GM19372 (cell line): Measurements from ENCODE around the gene MARCHF3.
"Not testable (repeated sequence)": the region's sequence is repeated elsewhere in the genome, so short reads cannot be mapped to it uniquely, and the experiment has no call there.

Experiments used
- ATAC-seq: cut with Tn5 transposase; IDR thresholded peaks from one replicate; pipeline ENCODE4 v1.9.1; 2021; ENCODE audit warnings: mild to moderate bottlenecking, low read depth, moderate library complexity; ENCODE audit not compliant: unreplicated experiment

MARCHF3 gene, protein sequence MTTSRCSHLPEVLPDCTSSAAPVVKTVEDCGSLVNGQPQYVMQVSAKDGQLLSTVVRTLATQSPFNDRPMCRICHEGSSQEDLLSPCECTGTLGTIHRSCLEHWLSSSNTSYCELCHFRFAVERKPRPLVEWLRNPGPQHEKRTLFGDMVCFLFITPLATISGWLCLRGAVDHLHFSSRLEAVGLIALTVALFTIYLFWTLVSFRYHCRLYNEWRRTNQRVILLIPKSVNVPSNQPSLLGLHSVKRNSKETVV

DNA sequence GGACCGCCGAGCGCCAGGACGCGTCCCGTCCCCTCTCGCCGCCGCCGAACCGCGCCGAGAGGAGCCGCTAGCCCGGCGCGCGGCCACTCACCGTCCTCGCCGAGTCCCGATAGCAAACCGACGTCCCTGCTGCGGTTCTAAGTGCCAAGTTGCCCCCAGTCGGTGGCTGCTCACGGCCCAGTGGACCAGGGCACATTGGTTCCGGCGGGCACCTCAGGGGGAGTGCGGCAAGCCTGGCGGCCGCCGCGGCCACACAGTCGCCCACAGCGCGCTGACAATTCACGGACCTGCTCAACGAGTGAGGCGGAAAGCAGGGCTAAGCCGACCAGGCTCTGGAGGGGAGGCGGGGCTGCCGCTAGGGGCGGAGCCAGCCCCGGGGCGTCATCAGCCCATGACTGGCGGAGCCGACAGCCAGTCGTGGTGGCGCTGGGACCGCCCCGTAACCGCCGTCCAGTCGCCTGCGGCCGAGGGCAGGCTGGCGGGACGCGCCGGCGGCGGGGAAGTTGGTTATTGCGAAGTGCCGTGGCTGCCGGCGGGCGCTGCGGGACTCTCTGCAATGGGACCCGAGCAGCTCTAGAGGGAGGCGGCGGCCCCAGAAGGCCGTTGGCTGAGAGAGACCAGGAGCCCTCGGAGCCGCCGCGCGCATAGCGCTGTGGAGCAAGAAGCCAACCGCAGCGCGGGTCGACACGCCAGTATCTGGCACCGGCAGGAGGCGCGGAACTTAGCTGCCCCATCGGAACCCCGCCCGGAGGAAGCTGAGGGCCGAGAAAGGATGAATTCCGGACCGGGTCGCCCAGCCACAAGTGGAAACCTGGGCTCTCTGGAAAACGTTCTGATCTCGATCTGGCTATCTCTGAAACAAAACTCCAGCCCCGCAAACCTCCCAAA lies at the start of gene MARCHF3:
MARCHF3 (minus strand) TSS at position 300 of the 888 bp plus-strand sequence. CDS start 112,387 bp downstream, outside the sequence.
- peak; percentile 91 for ATAC-seq

DNA sequence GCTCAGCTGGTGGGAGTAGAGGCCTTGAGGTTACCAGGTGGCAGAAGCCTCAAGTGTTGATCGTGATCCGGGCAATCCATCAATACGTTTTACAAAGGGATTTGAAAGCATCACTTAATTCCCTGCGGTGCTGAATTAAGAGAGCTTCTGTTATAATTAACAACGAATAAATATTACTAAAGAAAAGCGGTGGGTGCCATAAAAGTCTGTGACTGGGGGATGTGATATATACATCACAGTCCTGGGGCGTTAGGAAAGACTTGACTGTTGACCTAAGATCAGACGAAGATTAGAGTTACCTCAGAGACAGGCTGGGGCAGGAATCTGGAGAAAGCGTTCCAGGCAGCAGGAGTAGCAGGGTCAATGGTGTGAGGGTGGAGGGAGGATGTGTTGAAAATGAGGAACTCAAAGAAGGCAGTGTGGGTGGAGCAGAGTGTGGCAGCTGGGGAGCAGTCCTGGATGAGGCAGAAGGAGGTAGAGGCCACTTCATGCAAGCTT lies 49.7 kb upstream of the MARCHF3 start:
- ATAC-seq, result no peak

DNA sequence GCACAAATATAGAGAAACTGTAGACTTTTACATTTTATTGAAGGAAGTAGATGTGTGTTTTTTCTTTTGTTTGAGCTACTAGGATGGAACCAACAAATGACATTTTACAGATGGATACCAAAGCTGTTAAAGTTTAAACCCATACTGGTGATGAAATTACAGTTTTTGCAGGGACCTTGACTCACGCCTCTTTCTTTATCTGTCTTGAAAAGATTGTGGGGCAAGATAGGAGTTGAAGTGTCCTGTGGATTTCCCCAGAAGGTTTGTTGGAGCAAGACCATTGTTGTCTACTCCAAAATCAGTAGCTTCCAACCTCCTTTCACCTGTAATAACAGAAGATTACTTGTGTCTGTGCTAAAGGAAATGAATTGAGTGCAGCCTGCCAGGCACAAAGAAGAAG lies 47.0 kb upstream of the MARCHF3 start:
- no peak for ATAC-seq

DNA sequence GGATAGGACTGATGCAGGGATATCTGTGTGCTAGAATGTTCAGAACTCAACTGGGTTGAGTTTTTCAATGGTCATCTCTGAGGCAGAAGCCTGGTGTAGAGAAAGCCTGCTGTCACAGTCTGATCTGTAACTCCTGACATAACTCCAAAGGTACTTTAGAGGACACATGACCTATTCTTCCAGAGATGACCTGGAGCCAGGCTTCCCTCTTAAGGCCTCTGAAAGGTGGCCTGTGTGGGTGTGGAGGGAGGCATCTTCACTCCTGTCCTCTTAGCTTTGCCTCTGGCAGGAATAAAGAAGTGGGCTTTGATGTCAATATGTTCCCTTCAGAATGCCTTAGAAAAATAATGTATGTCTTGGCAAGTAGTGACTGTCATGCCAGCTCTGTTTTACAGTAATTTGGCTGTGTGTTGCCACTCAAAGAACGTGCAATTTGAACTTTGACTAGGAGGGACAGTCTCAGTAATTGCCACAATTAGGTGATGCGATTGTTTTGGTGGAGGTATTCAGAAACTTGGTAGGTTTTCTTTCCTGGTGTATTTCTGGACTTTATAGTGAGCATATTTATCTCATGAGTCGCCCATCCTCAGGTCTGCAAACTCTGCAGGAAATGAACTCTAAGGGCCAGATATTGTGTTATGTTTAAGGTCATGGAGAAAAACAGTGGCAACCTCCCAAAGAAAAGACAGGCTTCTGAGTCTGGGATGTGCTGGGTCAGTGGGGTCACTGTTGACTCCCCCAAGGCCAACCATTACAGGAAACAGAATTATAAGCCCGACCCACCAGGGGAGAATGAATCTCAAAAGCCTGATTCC lies 46.2 kb upstream of the MARCHF3 start:
- ATAC-seq, result no peak

DNA sequence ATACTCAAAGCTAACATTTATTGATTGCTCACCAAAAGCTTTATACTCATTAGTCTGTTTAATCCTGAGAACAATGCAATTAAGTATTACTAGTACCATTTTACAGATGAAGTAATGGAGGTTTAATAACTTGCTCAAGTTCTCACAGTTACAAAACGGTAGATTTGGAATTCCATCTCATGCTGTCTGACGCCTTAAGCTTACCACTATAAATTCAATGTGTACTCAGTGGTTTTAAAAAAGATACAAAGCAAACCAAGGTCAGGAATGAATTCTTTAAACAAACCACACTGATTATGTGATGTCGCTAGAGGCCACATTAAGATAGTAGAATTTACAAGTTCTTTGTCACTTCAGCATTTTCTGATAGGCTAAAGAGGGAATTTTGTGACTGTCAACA lies 44.1 kb upstream of the MARCHF3 start:
- no peak for ATAC-seq

DNA sequence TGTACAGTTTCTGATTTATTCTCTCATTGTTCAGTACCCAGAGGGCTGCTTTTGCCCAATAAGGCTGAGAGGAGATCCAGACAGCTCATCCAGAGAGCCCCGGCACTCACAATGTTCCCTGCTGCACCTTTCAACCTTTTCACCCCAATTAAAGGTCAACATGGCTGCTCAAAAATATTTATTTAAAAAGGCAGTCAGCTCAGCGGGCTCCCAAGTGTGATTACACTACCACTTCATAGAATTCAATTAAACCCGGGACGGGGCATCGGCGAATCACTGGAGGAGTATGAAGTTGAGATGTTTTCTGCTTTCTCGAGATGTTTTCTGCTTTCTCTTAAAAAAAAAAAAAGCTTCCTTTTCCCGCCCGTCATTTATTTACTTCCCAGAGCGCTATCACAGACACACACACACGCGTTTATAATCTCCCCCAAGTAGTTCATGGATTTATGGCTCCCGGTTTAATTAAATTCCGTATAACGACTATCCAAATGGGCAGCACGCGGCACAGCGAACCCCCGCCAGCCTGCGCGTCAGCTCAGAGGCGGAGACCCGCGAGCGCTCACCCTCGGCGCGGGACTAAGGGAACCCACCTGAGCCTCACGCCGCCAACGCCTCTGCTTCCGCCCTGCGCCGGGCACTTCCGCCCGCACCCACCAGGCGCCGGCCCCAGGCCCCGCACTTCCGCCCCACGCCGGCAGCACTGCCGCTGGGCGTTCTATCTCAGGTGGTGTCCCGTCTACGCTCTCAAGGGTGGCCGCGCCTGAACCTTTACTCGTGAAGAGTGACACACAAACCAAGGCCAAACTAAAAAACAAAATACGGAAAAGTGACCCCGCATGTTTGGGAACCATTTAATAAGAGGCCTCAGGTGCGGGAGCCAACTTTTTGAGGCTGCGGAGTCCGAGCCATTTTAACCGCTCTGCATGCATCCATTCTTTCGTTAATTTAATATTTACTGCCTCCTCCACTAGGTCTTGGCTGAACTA lies 42.8 kb upstream of the MARCHF3 start, which contains the start of gene C5orf63:
C5orf63 (minus strand) TSS at position 642 of the 986 bp plus-strand sequence. CDS start 14,507 bp downstream, outside the sequence.
- peak; percentile 98 for ATAC-seq

DNA sequence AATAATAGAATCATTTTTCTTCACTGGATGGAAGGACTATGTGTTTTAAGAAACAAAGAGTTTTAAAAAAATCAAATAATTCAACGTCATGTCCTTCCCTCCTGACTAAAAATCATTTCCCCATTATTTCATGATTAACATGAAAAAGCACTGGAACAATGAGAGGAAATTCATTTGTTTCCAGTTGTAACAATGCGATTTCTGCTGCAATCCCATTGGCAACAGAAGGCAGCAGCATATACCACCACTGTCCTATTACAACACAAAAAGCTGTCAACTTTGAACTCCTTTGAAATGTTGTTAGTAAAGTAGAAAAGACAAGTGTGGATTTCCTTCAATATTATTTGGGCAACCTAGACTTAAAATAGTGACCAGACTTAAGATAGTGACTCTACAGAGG lies 39.9 kb upstream of the MARCHF3 start:
- no peak for ATAC-seq

DNA sequence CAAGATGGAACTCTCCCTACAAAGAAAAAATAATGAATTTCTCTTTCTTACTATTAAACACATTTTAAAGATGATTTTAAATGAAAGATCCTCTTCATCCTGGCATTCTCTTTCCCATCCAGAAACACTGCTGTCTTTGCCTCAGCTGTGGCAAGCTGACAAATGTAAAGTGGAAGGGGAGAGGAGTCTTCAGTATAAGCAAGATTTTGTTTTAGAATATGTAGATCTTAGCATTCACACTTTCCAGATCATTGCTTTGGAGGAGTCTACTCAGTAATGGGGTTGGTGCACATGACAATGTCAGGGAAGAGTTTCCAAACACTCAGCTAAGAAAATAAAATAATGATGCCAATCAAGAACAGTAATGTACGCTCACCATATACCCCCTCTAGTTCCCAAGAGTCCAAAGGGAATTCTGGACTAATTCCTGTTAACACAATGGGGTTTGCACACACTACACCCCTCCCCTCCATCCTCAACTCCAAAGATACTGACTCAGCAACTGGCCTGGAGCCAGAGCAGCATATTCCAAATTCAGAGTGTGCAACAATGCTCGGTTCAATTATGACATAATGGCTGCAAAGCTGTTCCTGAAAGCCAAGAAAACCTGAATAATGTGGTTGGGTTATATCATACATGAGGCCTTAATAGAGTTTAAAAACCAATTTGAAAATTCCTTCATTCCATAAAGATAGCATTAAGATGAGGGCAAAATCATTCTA lies 38.3 kb upstream of the MARCHF3 start:
- no peak for ATAC-seq

DNA sequence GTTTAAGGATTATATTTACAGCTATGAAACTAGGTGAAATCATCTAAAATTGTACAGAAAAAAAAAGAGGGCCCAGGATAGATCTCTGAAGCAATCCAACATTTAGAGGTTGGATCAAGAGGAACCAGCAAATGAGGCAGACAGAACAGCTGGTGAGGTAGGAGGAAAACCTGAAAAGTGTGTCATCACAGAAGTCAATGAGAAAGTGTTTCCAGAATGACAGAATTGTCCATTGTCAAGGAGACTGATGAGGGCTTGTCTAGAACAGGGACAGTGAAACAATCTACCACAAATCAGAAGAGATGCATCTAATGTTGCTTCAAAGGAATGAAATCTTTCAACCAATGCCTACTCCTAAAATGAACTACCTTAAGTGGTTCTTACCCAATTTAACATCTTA lies 36.4 kb upstream of the MARCHF3 start:
- no peak for ATAC-seq

DNA sequence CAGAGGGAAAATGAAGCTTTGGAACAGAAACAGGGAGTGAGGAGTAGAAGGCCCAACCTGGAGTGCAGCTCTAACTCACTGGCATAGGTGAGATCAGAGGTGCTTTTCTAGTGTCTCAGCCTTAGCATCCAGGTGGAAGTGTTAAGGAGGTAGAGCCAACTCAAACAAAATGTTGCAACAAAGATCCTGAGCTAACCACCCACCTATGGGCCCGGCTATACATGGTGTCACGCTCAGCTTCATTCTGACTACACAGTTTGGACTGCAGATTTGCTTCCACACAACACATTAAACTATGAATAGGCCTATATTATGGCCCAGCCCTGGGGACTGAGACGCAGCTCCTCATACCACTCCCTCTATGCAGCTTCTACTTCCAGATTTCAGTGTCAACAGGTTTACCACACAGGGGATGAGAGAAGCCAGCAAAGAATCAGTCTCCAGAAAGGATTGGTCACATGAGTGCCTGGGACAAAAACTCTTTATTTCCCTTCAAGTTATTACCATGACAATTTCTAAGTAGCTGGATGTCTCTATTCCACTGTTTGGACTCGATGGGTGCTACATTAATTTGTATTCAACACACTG lies 34.0 kb upstream of the MARCHF3 start:
- ATAC-seq, result no peak

DNA sequence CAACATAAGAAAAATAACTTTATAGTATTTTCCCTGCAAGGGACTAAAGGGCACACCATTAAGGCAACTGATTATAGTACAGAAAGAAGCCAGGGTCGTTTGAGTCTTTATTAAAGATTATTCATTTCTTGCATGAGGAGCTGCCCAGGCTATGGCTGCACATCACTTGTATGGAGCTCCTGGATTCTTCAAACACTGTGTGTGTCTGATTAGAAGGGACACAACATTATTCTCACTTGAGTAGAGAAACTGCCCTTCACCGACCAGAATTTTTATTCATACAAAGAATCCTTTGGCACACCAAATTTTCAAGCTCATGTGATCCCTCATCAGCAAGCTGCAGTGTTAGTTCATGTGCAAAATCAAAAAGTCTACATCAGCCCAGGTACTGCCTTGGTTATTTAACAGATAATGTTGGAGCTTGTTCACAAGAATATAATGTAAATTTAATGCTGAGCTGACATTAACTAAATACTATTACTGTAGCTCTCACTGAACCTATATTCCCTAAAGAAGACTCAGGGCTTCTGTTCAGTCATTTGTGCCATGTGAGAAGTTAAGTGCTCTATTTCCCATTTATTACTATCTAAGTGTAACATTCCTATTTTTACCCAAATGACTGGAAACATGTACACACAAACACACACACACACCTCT lies 33.0 kb upstream of the MARCHF3 start:
- no peak for ATAC-seq

DNA sequence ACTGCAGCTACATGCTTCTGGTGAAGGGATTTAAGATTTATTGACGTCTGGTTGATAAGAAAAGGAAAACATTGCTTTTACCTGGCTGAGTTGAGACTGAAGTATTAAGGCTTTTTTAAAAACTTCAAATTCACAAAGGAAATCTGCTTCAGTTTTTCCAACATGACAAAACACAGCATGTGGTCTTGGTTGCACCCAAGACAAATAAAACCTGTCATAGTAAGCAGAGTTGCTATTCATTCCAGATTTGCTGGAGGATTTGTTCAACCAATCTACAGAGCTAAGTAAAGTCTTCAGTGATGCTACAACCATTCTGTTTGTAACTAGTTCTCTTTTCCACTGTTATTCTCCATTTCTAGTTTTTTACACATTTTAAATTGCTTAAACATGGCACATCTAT lies 31.6 kb upstream of the MARCHF3 start:
- no peak for ATAC-seq

DNA sequence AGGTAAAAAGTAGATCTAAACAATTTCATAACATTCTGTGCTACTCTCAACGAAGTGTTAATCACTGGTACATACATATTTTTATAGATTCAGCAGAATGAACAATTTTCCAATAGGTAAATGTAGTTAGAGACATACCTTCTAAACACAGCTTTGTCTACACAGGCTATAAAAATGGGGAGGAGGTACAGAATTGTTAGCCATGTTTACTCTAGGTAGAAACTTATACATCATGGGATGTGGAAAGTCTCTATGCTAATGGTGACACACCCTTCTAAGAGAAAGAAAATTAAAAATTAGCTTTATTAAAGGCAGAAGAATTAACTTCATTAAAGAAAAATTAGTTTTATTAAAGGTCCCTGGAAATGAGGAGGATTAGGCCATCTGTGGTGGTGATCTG lies 31.2 kb upstream of the MARCHF3 start:
- ATAC-seq, result no peak

DNA sequence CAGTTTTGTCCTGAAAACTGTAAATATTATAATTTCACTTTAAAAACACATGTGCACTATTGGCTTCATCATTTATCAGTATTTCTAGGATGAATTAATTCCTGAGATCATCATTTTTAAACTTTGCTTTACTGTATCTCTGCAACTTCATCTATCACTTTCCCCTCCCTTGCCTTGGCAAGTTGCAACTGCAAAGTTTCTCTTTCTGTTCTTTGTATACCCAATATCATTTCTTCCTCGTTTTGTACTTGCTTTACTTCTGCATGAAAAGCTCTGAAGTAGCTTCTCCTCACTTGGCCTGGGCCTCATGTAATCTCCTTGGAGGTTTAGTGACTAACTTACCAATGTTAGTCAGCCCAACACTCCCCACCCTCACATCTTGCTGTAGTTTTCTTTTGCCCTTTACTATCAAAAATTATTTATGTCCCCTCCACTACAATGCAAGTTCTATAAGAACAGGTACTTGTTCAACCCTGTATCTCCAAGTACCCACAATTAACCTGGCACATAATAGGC lies 30.2 kb upstream of the MARCHF3 start:
- ATAC-seq, result no peak

DNA sequence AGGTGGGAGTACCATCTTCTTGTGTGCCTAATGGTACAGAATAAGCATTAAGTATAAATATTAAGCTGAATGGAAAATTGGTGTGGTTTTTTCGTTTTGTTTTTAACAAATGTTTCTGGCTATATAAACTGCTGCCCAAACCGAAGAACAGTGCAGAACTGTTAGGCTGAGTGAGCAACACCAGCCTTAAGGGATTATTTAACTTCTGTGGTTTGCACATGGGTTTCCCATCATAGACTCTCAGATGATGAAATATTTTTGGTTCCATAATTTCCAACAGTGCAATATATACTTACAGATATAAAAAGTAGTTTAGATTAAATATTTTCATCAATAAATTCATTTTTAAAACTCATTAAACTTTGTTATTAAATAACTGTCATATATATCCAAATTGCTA lies 26.5 kb upstream of the MARCHF3 start:
- ATAC-seq, result no peak

DNA sequence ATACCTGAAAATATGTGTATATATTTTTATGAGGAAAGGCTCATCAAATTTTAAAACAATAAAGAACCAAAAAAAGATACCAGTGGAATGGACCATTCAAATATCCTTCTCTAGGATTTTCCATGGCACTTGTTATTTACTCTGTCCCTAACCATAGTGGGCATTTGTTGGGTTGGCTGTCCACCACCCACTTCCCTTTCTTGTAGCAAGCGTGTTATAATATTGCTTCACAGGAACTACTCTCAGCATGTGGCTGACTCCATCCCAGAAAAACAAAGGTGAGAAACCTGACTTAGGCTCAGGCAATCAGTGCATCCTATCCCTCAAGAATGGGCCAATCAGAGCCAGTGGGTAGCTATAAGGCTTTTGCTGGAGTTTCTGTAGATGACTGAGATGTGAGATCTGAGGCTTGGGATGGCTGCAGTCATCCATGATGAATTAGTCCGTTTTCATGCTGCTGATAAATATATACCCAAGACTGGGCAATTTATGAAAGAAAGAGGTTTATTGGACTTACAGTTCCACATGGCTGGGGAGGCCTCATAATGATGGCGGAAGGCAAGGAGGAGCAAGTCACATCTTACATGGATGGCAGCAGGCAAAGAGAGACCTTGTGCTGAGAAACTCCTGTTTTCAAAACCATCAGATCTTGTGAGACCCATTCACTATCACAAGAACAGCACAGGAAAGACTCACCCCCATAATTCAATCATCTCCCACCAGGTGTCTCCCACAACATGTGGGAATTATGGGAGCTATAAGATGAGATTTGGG lies 25.7 kb upstream of the MARCHF3 start:
- no peak for ATAC-seq

DNA sequence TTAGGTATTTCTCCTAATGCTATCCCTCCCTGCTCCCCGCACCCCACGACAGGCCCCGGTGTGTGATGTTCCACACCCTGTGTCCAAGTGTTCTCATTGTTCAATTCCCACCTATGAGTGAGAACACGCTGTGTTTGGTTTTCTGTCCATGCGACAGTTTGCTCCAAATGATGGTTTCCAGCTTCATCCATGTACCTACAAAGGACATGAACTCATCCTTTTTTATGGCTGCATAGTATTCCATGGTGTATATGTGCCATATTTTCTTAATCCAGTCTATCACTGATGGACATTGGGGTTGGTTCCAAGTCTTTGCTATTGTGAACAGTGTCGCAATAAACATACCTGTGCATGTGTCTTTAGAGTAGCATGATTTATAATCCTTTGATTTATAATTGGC lies 23.2 kb upstream of the MARCHF3 start:
- ATAC-seq, result not testable (repeated sequence)
